GM21737 (cell line): ENCODE results near the gene CPPED1.

Experiments used
- ATAC-seq: cut with Tn5 transposase; IDR thresholded peaks from one replicate; pipeline ENCODE4 v1.9.1; 2021; ENCODE audit warnings: mild to moderate bottlenecking, moderate library complexity; ENCODE audit not compliant: unreplicated experiment

The CPPED1 gene

DNA sequence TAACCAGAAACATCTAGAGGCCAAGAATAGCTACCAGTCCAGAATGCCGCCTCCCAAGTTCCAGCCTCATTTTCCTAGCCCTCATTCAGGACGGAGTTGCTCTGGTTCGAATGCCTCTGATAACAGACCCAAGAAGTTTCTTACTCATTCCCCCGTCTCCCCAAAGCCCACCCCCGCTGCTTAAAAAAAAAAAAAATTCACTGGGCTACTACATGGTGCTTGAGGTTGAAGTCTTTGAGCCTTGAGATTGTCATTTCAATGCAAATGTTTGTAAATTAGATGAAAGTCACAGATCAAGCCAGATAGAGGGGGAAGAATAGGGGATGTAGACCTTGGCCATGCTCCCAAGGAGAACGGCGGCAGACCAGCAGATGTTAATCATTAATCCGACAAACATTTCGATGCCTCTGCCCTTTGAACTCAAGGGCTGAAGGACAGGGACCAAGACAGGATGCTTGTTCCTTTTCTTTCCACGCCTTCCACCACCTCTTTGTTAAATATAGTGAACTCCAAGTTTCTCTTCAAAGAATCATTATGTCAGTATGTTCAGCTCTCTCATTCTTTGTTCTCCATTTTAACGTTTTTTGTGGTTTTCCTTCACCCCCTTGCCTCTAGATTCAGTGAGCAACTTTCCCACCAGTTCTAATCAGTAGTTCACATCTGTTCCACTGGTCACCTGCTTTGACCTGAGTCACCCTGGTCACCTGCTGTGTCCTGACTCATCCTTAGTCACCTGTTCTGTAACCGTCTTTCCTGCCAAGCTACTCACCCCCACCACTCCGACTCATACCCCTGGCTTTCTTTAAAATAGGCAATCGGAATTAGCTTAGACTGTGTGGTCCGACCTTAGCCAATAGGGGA is 190.3 kb downstream of the CPPED1 start:
- ATAC-seq: peak; percentile 65

DNA sequence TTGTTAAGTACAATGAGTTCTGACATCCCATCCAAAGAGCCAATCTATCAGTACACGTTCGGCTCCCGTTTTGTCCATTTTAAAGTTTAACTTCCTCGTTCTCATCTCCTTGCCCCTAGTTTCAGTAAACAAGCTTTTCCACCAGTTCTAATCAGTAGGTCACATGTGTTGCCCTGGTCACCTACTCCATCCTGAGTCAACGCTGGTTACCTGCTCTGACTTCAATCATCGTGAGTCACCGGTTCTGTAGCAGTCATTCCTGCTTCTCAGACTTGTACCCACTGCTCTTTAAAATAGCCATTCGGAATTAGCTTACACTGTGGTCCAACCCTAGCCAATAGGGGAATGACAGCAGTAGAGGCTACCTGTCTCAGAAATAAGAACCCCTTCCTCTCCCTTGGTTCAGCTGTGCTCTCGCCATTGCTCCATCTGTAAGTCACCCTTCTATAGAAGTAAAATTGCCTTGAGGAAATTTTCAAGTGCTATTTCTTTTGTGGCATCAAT is 191.0 kb downstream of the CPPED1 start:
- no peak for ATAC-seq

DNA sequence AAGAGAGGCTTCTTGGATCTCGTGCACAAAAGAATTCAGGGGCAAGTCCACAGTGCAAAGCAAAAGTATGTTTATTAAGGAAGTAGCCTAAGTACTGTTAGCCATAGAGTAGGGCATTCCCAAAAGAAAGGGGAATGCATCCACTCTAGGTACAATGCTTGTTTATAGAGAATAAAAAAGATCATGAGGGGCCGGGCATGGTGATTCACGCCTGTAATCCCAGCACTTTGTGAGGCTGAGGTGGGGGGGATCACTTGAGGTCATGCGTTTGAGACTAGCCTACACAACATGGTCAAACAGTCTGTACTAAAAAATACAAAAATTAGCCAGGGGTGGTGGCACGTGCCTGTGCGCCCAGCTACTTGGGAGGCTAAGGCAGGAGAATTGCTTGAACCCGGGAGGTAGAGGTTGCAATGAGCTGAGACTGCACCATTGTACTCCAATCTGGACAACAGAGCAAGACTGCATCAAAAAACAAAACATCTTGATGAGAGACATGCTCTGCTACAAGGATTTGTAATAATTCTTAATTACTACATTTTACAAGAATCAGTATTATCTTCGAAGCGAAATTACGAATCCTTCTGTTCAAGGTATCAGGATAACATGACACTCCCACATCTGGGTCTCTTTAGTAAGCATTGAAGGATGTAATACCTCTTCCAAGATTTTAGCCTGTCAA is 191.6 kb downstream of the CPPED1 start:
- no peak for ATAC-seq

DNA sequence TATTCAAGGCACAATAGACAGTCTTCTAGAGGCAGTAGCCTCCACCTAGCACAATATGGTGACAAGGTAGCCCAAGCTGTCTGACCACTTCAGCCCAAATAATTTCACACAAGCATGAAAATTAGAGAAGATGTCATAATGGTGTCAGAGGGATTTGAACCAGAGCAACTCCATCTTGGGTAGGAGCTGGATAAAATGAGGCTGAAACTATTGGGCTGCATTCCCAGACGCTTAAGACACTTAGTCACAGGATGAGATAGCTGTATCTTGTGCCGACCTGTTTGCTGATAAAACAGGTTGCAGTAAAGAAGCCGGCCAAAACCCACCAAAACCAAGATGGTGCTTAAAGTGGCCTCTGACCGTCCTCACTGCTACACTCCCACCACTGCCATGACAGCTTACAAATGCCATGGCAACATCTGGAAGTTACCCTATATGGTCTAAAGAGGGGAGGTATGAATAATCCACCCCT is 192.6 kb downstream of the CPPED1 start:
- no peak for ATAC-seq

DNA sequence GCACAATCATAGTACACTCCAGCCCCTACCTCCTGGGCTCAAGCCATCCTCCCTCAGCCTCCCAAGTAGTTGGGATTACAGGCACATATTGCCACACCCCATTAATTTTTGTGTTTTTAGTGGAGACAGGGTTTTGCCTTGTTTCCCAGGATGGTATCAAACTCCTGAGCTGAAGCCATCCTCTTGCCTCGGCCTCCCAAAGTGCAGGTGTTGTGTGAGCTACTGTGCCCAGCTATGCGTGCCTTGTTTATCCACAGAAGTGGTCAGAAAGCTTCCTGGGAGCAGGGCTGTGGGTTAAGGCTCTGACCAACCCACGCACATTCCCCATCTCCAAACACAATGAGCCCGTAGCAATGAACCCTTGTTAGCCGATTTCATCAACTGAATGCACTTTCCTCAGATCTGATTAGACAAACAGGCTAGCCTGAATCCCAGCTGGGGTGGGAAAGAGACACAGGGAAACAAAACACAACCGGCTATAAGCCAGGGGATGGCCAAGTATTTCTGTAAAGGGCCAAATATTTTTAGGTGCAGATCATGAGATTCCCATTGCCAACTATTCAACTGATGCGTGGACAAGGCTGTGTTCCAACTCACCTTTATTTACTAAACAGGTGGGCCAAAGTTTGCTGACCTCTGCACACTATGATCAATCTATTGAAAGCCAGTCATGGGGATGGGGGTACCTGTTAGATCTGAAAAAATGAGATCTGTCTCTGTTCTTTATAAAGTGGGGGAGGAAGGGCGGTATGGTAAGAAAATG is 193.6 kb downstream of the CPPED1 start:
- ATAC-seq: no peak
